Neuron (in vitro differentiated cells): ENCODE results near the gene ATXN2.

Source experiments
- H2AFZ ChIP-seq: one replicate; pipeline ENCODE4 v1.6.1; 2013; ENCODE audit warnings: low read depth, mild to moderate bottlenecking, inconsistent platforms, low read length, moderate library complexity
- H3K27me3 ChIP-seq: one replicate; pipeline ENCODE4 v1.6.1; 2013; ENCODE audit warnings: low read length; ENCODE audit not compliant: insufficient read depth
- H3K36me3 ChIP-seq: one replicate; pipeline ENCODE4 v1.6.1; 2013; ENCODE audit warnings: low read length; ENCODE audit not compliant: insufficient read depth
- H3K4me1 ChIP-seq: one replicate; pipeline ENCODE4 v1.6.1; 2013; ENCODE audit warnings: low read length; ENCODE audit not compliant: insufficient read depth
- H3K4me3 ChIP-seq: 2 replicates; pipeline ENCODE4 v1.5.1; 2013; ENCODE audit warnings: mild to moderate bottlenecking, low read length, moderate library complexity
- H3K9me3 ChIP-seq: one replicate; pipeline ENCODE4 v1.6.1; 2013; ENCODE audit warnings: low read length

Gene ATXN2

GRCh38 chr12:111446631-111447570, 152.2 kb downstream of the ATXN2 start:
- H3K9me3 ChIP-seq, result no peaks in the 10 kb centered on the region
- H3K4me1 ChIP-seq, result peaks cover 2% of the 10 kb centered on the region
- H3K4me3 ChIP-seq, result no peak overlapping the region
- no peaks in the 10 kb centered on the region for H3K27me3 ChIP-seq
- peaks cover 58% of the 10 kb centered on the region for H3K36me3 ChIP-seq
- H2AFZ ChIP-seq, result no peak overlapping the region

GRCh38 chr12:111445726-111446581, 153.2 kb downstream of the ATXN2 start:
- Histone ChIP-seq H3K4me3 (no peak overlapping the region), H3K27me3 (no peaks in the 10 kb centered on the region), H3K36me3 (peaks cover 53% of the 10 kb centered on the region), H2AFZ (no peak overlapping the region), H3K9me3 (no peaks in the 10 kb centered on the region), H3K4me1 (no peaks in the 10 kb centered on the region)

- Histone ChIP-seq H2AFZ (no peak overlapping the region), H3K4me3 (no peak overlapping the region), H3K36me3 (peaks cover 45% of the 10 kb centered on the region), H3K4me1 (no peaks in the 10 kb centered on the region), H3K9me3 (no peaks in the 10 kb centered on the region), H3K27me3 (no peaks in the 10 kb centered on the region)
Measured at GRCh38 chr12:111444925-111445725, 154.0 kb downstream of the ATXN2 start.

- peaks cover 45% of the 10 kb centered on the region for H3K36me3 ChIP-seq
- no peak overlapping the region for H3K4me3 ChIP-seq
- H3K27me3 ChIP-seq, result no peaks in the 10 kb centered on the region
- no peak overlapping the region for H2AFZ ChIP-seq
- H3K9me3 ChIP-seq, result no peaks in the 10 kb centered on the region
- no peaks in the 10 kb centered on the region for H3K4me1 ChIP-seq
Measured at GRCh38 chr12:111444314-111444924, 154.7 kb downstream of the ATXN2 start.

GRCh38 chr12:111443586-111443985, 155.5 kb downstream of the ATXN2 start:
- H3K36me3 ChIP-seq, result peaks cover 37% of the 10 kb centered on the region
- H3K9me3 ChIP-seq, result no peaks in the 10 kb centered on the region
- H3K4me3 ChIP-seq, result no peak overlapping the region
- no peak overlapping the region for H2AFZ ChIP-seq
- no peaks in the 10 kb centered on the region for H3K27me3 ChIP-seq
- no peaks in the 10 kb centered on the region for H3K4me1 ChIP-seq

- H2AFZ ChIP-seq, result no peak overlapping the region
- H3K9me3 ChIP-seq, result no peaks in the 10 kb centered on the region
- H3K36me3 ChIP-seq, result peaks cover 32% of the 10 kb centered on the region
- no peaks in the 10 kb centered on the region for H3K4me1 ChIP-seq
- no peaks in the 10 kb centered on the region for H3K27me3 ChIP-seq
- no peak overlapping the region for H3K4me3 ChIP-seq
Measured at GRCh38 chr12:111443086-111443485, 156.0 kb downstream of the ATXN2 start.

- Histone ChIP-seq H3K9me3 (no peaks in the 10 kb centered on the region), H2AFZ (no peak overlapping the region), H3K27me3 (no peaks in the 10 kb centered on the region), H3K4me1 (no peaks in the 10 kb centered on the region), H3K4me3 (no peak overlapping the region), H3K36me3 (peaks cover 26% of the 10 kb centered on the region)
Measured at GRCh38 chr12:111442301-111443045, 156.6 kb downstream of the ATXN2 start.

- H3K4me1 ChIP-seq, result no peaks in the 10 kb centered on the region
- no peak overlapping the region for H2AFZ ChIP-seq
- H3K27me3 ChIP-seq, result no peaks in the 10 kb centered on the region
- peaks cover 20% of the 10 kb centered on the region for H3K36me3 ChIP-seq
- no peak overlapping the region for H3K4me3 ChIP-seq
- H3K9me3 ChIP-seq, result no peaks in the 10 kb centered on the region
Measured at GRCh38 chr12:111441107-111441928, 157.8 kb downstream of the ATXN2 start.

GRCh38 chr12:111440631-111441030, 158.5 kb downstream of the ATXN2 start:
- Histone ChIP-seq H2AFZ (no peak overlapping the region), H3K27me3 (no peaks in the 10 kb centered on the region), H3K9me3 (no peaks in the 10 kb centered on the region), H3K4me1 (no peaks in the 10 kb centered on the region), H3K36me3 (peaks cover 15% of the 10 kb centered on the region), H3K4me3 (no peak overlapping the region)

- Histone ChIP-seq H3K9me3 (no peaks in the 10 kb centered on the region), H3K4me3 (no peak overlapping the region), H3K27me3 (no peaks in the 10 kb centered on the region), H3K36me3 (peaks cover 10% of the 10 kb centered on the region), H2AFZ (no peak overlapping the region), H3K4me1 (no peaks in the 10 kb centered on the region)
Measured at GRCh38 chr12:111440152-111440551, 159.0 kb downstream of the ATXN2 start.

- Histone ChIP-seq H3K27me3 (no peaks in the 10 kb centered on the region), H2AFZ (no peak overlapping the region), H3K36me3 (peaks cover 7% of the 10 kb centered on the region), H3K9me3 (no peaks in the 10 kb centered on the region), H3K4me1 (peaks cover 3% of the 10 kb centered on the region), H3K4me3 (no peak overlapping the region)
Measured at GRCh38 chr12:111439657-111440151, 159.4 kb downstream of the ATXN2 start.
